GM10248 (cell line): ENCODE data around the gene HGFAC.

ENCODE experiments used
- CTCF ChIA-PET: fragments of 300-600 bp; sonication (Branson Sonifier 250); formaldehyde crosslinking; extraction: SDS; loops from one replicate; lab custom pipeline; 2021; ENCODE audit warnings: antibody characterized with exemption; lab: Yijun Ruan, JAX
- POLR2A ChIA-PET: fragments of 350-650 bp; sonication (Branson Sonifier 250); formaldehyde crosslinking; extraction: SDS; loops from one replicate; lab custom pipeline; 2020; ENCODE audit warnings: antibody characterized with exemption; lab: Yijun Ruan, JAX
- DNase-seq: peaks from one replicate; pipeline ENCODE4 v3.0.0; 2012; ENCODE audit errors: extremely low spot score
- CTCF ChIP-seq: IDR thresholded peaks from 2 replicates; pipeline ENCODE4 v1.5.1; 2012; ENCODE audit warnings: mild to moderate bottlenecking, low read depth; ENCODE audit errors: extremely low read depth, missing control alignments, control extremely low read depth

HGFAC gene

DNA sequence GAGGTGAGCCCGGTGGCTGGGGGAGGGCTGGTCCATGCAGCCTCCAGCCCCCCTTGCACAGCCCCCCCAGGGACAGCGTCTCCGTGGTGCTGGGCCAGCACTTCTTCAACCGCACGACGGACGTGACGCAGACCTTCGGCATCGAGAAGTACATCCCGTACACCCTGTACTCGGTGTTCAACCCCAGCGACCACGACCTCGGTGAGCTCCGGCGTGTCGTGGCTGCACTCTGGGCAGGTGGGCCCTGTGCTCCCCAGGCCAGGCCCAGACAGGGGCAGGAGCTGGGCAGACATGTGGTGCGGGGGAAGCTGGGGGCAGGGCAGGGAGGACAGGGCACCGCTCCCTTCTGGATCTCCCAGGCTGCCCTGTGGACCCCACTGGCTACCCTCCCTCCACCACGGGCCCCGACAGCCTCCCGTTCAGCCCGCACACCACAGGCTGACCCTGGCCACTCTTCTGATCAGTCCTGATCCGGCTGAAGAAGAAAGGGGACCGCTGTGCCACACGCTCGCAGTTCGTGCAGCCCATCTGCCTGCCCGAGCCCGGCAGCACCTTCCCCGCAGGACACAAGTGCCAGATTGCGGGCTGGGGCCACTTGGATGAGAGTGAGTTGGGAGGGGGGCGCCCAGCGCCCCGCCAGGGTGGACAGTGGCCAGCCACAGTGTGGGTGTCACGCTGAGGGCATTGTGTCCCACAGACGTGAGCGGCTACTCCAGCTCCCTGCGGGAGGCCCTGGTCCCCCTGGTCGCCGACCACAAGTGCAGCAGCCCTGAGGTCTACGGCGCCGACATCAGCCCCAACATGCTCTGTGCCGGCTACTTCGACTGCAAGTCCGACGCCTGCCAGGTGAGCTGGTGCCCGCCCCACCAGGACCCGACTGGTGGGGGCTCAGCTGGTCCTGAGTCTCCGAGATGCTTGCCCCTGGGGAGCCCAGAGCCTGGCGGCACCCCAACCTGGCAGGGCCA is 5.9 kb downstream of the HGFAC start:
- ChIA-PET CTCF (interaction anchor here (2.0 to 3.4 kb wide), 2 partner anchors 32 to 102 kb away, joined by 5 to 15 read pairs; no protein-coding TSS in a partner anchor), POLR2A (no interaction called here)
- no peak for TF ChIP-seq CTCF
- no peak for DNase-seq

GRCh38 chr4:3449047-3449573 is 7.3 kb downstream of the HGFAC start:
- CTCF ChIA-PET: interaction anchor here (1.0 to 3.4 kb wide), 3 partner anchors 31 to 342 kb away, joined by 4 to 15 read pairs (median 5); no protein-coding TSS in a partner anchor
- DNase-seq: no peak
- no peak for TF ChIP-seq CTCF
- POLR2A ChIA-PET: no interaction called here

DNA sequence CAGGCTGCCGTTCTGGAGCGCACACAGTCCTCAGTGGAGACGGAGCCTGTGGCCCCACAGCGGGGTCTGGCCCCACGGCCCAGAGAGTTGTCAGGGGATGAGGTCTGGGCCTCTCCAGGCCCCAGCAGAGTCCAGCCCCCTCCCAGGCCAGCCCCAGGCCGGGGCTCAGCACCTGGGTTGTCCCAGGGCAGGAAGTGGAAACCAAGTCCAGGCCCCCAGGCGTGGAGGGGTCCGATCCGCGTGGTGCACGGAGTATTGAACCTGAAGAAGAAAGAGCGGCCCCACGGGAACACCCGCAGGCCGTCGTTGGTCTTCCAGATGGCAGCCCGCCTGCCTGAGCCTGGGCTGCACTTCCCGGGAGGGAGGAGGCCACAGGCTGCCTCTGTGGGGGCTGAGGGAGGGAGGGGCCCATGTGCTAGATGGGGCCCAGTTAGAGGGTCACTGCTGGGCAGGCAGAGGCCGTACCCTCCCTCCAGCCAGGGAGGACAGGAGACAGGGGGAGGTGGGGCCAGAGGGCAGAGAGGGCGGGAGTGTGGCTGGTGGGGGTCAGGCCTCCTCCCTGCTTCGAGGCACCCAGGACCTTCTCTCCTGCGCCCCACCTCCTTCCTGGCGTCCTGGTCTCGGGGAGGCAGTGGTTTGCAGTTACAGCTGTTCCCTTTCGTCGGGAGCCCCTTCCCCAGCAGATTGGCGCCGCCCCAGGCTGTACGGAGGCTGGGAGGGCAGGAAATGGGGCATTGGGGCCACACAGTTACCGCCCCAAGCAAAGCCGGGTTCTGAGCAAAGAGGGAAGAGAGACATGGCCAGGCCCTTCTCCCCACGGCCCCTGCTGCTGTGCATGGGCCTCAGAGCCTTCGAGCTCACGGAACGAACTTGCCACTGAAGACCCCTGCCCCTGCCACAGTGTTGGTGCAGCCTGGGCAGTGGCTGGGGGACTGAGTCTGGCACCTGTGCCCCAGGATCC is 8.1 kb downstream of the HGFAC start:
- POLR2A ChIA-PET: no interaction called here
- no peak for TF ChIP-seq CTCF
- DNase-seq: no peak
- CTCF ChIA-PET: interaction anchor here (0.5 to 3.4 kb wide), 4 partner anchors 30 to 343 kb away, joined by 3 to 15 read pairs (median 4); no protein-coding TSS in a partner anchor

- no peak for TF ChIP-seq CTCF
- DNase-seq: no peak
- POLR2A ChIA-PET: no interaction called here
- CTCF ChIA-PET: interaction anchor here (0.5 kb wide), 1 partner anchor 30 kb away, joined by 3 read pairs; no protein-coding TSS in a partner anchor
These were observed 8.9 kb downstream of the HGFAC start for GRCh38 chr4:3450643-3451042.

DNA sequence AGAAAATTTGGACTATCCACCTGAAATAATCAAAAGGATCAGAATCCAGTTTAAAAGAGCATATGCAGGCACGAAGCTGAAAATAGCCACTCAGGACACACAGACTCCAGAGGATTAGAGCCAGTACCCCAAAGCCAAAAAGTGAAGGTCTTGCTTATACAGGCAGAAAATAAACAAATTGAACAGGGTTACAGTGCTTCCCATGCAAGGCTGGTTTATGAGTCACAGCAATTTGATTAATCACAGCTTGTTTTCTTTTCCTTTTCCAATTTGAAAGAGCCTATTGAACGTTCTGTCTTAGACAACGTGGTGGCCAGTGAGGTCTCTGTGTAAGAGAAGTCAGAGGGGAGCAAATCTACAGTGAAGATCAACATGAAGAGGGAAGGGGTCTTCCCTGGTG is 10.2 kb downstream of the HGFAC start:
- DNase-seq: no peak
- TF ChIP-seq CTCF: no peak
- ChIA-PET POLR2A (no interaction called here), CTCF (interaction anchor here (0.7 to 1.4 kb wide), 3 partner anchors 8 to 105 kb away, joined by 4 to 5 read pairs (median 4); no protein-coding TSS in a partner anchor)
